GM21717 (cell line): ENCODE data around the gene HCN2.
A peak's percentile ranks its signal among the peaks of the same experiment; 100 is the strongest.

Experiments used
- ATAC-seq: cut with Tn5 transposase; IDR thresholded peaks from one replicate; pipeline ENCODE4 v1.9.1; 2021; ENCODE audit warnings: mild to moderate bottlenecking, moderate library complexity; ENCODE audit not compliant: unreplicated experiment

Gene HCN2

GRCh38 chr19:633786-634639 is 44.3 kb downstream of the HCN2 start:
- ATAC-seq, result no peak

- ATAC-seq, result no peak
Measured at GRCh38 chr19:634975-635652, 45.4 kb downstream of the HCN2 start.

- no peak for ATAC-seq
Measured at GRCh38 chr19:638906-639252, 49.2 kb downstream of the HCN2 start.

- peak; percentile 32 for ATAC-seq
Measured at GRCh38 chr19:639253-640160, 49.8 kb downstream of the HCN2 start, which contains the start of gene FGF22. FGF22 (plus strand) TSS chr19:639879; CDS start chr19:639926, 47 bp downstream.

- ATAC-seq, result no peak
Measured at GRCh38 chr19:640161-640558, 50.5 kb downstream of the HCN2 start.

GRCh38 chr19:640606-641189 is 51.0 kb downstream of the HCN2 start:
- no peak for ATAC-seq

- no peak for ATAC-seq
Measured at GRCh38 chr19:641702-642101, 52.0 kb downstream of the HCN2 start.

- ATAC-seq, result no peak
Measured at GRCh38 chr19:642767-643727, 53.4 kb downstream of the HCN2 start.

GRCh38 chr19:643736-644135 is 54.1 kb downstream of the HCN2 start:
- ATAC-seq, result no peak

GRCh38 chr19:644363-644762 is 54.7 kb downstream of the HCN2 start:
- no peak for ATAC-seq

GRCh38 chr19:644789-645188 is 55.1 kb downstream of the HCN2 start:
- no peak for ATAC-seq

- ATAC-seq, result no peak
Measured at GRCh38 chr19:645912-646778, 56.5 kb downstream of the HCN2 start.

GRCh38 chr19:646779-647565 is 57.3 kb downstream of the HCN2 start:
- no peak for ATAC-seq

- ATAC-seq, result no peak
Measured at GRCh38 chr19:647566-648284, 58.0 kb downstream of the HCN2 start.

GRCh38 chr19:648305-648704 is 58.6 kb downstream of the HCN2 start:
- no peak for ATAC-seq

GRCh38 chr19:648904-649801 is 59.5 kb downstream of the HCN2 start:
- no peak for ATAC-seq
